ENCODE measurements around the gene AURKA. TPM values are rescaled to one million over a fixed set of nuclear protein-coding genes. Genes with fewer than 3 reads are reported as not detected.

AURKA gene
- total and polyA plus RNA-seq, 4 donors: 0.88 to 41.6 (median 2.7) TPM

GRCh38 chr20:56372850-56373249 lies 19.2 kb downstream of the AURKA start:
- 92% methylated on average over 1 of the region's 1 CpG for WGBS
- no peak for DNase-seq (ENCODE audit: low spot score)
- TF ChIP-seq SP1 (IDR thresholded peaks at IDR 0.05): no peak
- H3K4me3 ChIP-seq (ENCODE audit: low read depth in 1 of 3, low read length in 3 of 3): no peak overlapping the region
- no peak overlapping the region for H3K9ac ChIP-seq (ENCODE audit: low read depth in 1 of 2, low read length in 2 of 2)
- no peaks in the 10 kb centered on the region for H3K4me1 ChIP-seq (ENCODE audit: control insufficient read depth in 4 of 4, insufficient read depth in 4 of 4, low read length in 3 of 4)
- H3K27ac ChIP-seq (ENCODE audit: low read depth in 1 of 2, low read length in 2 of 2): no peak overlapping the region
- no peaks in the 10 kb centered on the region for H3K27me3 ChIP-seq (ENCODE audit: control insufficient read depth in 4 of 4, insufficient read depth in 4 of 4, low read length in 3 of 4)
- H3K36me3 ChIP-seq (ENCODE audit: control insufficient read depth in 4 of 4, insufficient read depth in 3 of 4, low read depth in 1 of 4, low read length in 3 of 4): peaks cover 0 to 8% (median 5%) of the 10 kb centered on the region in 4 donors
- no peaks in the 10 kb centered on the region for H3K9me3 ChIP-seq (ENCODE audit: control insufficient read depth in 4 of 4, low read length in 3 of 4)

GRCh38 chr20:56371977-56372376 lies 20.0 kb downstream of the AURKA start:
- no peak overlapping the region for H3K4me3 ChIP-seq (ENCODE audit: low read depth in 1 of 3, low read length in 3 of 3)
- H3K4me1 ChIP-seq (ENCODE audit: control insufficient read depth in 4 of 4, insufficient read depth in 4 of 4, low read length in 3 of 4): no peaks in the 10 kb centered on the region
- no peak for DNase-seq (ENCODE audit: low spot score)
- no peaks in the 10 kb centered on the region for H3K27me3 ChIP-seq (ENCODE audit: control insufficient read depth in 4 of 4, insufficient read depth in 4 of 4, low read length in 3 of 4)
- H3K9me3 ChIP-seq (ENCODE audit: control insufficient read depth in 4 of 4, low read length in 3 of 4): no peaks in the 10 kb centered on the region
- H3K36me3 ChIP-seq (ENCODE audit: control insufficient read depth in 4 of 4, insufficient read depth in 3 of 4, low read depth in 1 of 4, low read length in 3 of 4): peaks cover 0 to 13% (median 8%) of the 10 kb centered on the region in 4 donors
- H3K27ac ChIP-seq (ENCODE audit: low read depth in 1 of 2, low read length in 2 of 2): no peak overlapping the region
- WGBS: 92% methylated on average over 11 of the region's 11 CpGs
- TF ChIP-seq, protein P1, sequence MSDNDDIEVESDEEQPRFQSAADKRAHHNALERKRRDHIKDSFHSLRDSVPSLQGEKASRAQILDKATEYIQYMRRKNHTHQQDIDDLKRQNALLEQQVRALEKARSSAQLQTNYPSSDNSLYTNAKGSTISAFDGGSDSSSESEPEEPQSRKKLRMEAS (IDR thresholded peaks at IDR 0.05): no peak
- no peak for TF ChIP-seq TAF1 (conservative IDR thresholded peaks at IDR 0.05)
- no peak overlapping the region for H3K9ac ChIP-seq (ENCODE audit: low read depth in 1 of 2, low read length in 2 of 2)

DNA sequence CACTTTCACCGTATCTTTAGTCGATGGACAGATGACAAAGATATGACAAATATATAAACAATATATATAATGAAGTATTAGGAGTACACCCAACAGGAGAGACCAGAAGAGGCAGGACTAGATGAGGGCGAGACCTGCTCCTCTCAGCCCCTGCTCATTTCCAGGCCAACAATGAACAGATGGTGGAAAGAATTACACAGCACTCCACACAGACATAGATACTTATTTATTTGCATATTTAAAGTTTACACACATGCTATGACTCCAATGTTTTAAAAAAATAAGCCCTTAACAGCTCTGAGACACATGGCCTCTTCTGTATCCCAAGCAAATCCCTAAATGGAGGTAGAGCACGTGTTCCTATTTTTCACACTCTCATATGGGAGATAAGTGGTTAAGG lies 22.8 kb downstream of the AURKA start:
- Histone ChIP-seq H3K27ac (ENCODE audit: low read depth in 1 of 2, low read length in 2 of 2) (no peak overlapping the region), H3K9me3 (ENCODE audit: control insufficient read depth in 4 of 4, low read length in 3 of 4) (no peaks in the 10 kb centered on the region), H3K9ac (ENCODE audit: low read depth in 1 of 2, low read length in 2 of 2) (no peak overlapping the region), H3K4me3 (ENCODE audit: low read depth in 1 of 3, low read length in 3 of 3) (no peak overlapping the region), H3K4me1 (ENCODE audit: control insufficient read depth in 4 of 4, insufficient read depth in 4 of 4, low read length in 3 of 4) (no peaks in the 10 kb centered on the region), H3K36me3 (ENCODE audit: control insufficient read depth in 4 of 4, insufficient read depth in 3 of 4, low read depth in 1 of 4, low read length in 3 of 4) (peaks cover 3 to 30% (median 20%) of the 10 kb centered on the region in 4 donors), H3K27me3 (ENCODE audit: control insufficient read depth in 4 of 4, insufficient read depth in 4 of 4, low read length in 3 of 4) (no peaks in the 10 kb centered on the region)
- DNase-seq (ENCODE audit: low spot score): no peak
- 94% methylated on average over 4 of the region's 4 CpGs for WGBS
- TF ChIP-seq JUND (IDR thresholded peaks at IDR 0.05): no peak

DNA sequence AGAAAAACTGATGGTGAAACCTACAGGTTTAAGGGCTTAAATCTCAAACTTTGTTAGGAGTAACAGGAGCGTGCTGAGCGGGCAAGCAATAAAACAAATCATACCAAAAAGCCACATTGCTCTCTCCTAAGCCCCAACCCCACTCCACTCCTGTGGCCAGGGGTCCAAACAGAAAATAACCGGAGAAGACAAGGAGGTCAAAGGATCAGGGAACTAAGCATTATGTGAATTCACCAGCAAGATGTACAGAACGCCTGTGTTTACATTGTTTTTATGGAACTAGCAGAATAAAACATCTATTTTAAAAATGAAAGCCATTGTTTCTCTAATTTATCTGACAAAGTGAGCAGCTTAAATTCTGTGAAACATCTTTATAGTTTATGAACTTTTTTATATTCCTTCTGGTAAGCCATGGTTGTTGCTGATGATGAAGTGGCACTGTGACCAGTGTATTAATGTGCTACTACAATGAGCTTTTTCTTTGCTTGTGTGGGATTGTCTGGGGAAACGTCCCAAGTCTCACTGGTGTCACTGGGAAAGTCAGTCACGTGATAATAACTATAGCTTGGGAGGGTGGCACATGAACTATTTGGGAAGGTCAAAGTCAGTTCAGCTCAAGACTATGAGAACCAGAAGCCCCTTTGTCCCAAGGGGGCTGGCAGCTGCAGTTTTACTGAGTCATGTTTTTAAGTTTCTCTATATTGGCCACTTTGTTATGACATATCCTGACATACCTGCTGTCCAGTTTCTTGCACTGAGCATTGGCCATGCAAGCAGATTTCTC lies 23.5 kb downstream of the AURKA start:
- no peak for DNase-seq (ENCODE audit: low spot score)
- no peak overlapping the region for H3K9ac ChIP-seq (ENCODE audit: low read depth in 1 of 2, low read length in 2 of 2)
- TF ChIP-seq ATF3 (IDR thresholded peaks at IDR 0.05) (no peak), HNF4G (IDR thresholded peaks at IDR 0.05) (no peak)
- H3K27ac ChIP-seq (ENCODE audit: low read depth in 1 of 2, low read length in 2 of 2): no peak overlapping the region
- H3K36me3 ChIP-seq (ENCODE audit: control insufficient read depth in 4 of 4, insufficient read depth in 3 of 4, low read depth in 1 of 4, low read length in 3 of 4): peaks cover 3 to 30% (median 20%) of the 10 kb centered on the region in 4 donors
- no peaks in the 10 kb centered on the region for H3K4me1 ChIP-seq (ENCODE audit: control insufficient read depth in 4 of 4, insufficient read depth in 4 of 4, low read length in 3 of 4)
- WGBS: 89% methylated on average over 6 of the region's 6 CpGs
- no peak overlapping the region for H3K4me3 ChIP-seq (ENCODE audit: low read depth in 1 of 3, low read length in 3 of 3)
- no peaks in the 10 kb centered on the region for H3K27me3 ChIP-seq (ENCODE audit: control insufficient read depth in 4 of 4, insufficient read depth in 4 of 4, low read length in 3 of 4)
- no peaks in the 10 kb centered on the region for H3K9me3 ChIP-seq (ENCODE audit: control insufficient read depth in 4 of 4, low read length in 3 of 4)

DNA sequence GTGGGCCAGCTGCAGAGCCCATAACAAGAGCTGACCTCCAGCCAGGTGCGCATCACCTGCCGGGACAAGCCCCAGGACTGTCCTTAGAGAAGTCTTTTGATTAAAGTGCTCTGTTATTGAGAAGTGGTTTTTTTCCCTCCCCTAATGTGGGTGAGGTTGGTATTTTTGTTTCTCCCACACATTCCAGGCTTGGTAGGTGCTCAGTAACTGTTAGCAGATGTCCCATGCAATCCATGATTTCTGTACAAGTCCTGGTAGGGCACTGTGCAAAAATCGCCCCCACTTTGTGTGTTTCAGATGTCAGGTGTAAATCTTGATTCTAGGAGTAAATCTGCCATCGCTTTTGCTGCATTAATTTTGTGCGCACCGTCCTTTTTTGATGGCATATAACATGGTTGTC lies 28.5 kb downstream of the AURKA start:
- H3K27ac ChIP-seq (ENCODE audit: low read depth in 1 of 2, low read length in 2 of 2): no peak overlapping the region
- peaks cover 8 to 18% (median 11%) of the 10 kb centered on the region in 4 donors for H3K4me1 ChIP-seq (ENCODE audit: control insufficient read depth in 4 of 4, insufficient read depth in 4 of 4, low read length in 3 of 4)
- no peaks in the 10 kb centered on the region for H3K9me3 ChIP-seq (ENCODE audit: control insufficient read depth in 4 of 4, low read length in 3 of 4)
- 94% methylated on average over 6 of the region's 6 CpGs for WGBS
- H3K36me3 ChIP-seq (ENCODE audit: control insufficient read depth in 4 of 4, insufficient read depth in 3 of 4, low read depth in 1 of 4, low read length in 3 of 4): peaks cover 3 to 25% (median 17%) of the 10 kb centered on the region in 4 donors
- H3K27me3 ChIP-seq (ENCODE audit: control insufficient read depth in 4 of 4, insufficient read depth in 4 of 4, low read length in 3 of 4): no peaks in the 10 kb centered on the region
- no peak for DNase-seq (ENCODE audit: low spot score)
- no peak overlapping the region for H3K4me3 ChIP-seq (ENCODE audit: low read depth in 1 of 3, low read length in 3 of 3)
- H3K9ac ChIP-seq (ENCODE audit: low read depth in 1 of 2, low read length in 2 of 2): no peak overlapping the region
- TF ChIP-seq ZBTB33 (IDR thresholded peaks at IDR 0.05) (no peak), TAF1 (conservative IDR thresholded peaks at IDR 0.05) (no peak), FOXA1 (IDR thresholded peaks at IDR 0.05) (no peak), HNF4G (IDR thresholded peaks at IDR 0.05) (no peak), JUND (IDR thresholded peaks at IDR 0.05) (no peak), RXRA (IDR thresholded peaks at IDR 0.05) (no peak), RAD21 (IDR thresholded peaks at IDR 0.05) (no peak), YY1 (IDR thresholded peaks at IDR 0.05) (no peak), ATF3 (IDR thresholded peaks at IDR 0.05) (no peak), GABPA (IDR thresholded peaks at IDR 0.05 in 1 of 2, conservative IDR thresholded peaks at IDR 0.05 in 1 of 2) (no peak), HNF4A (conservative IDR thresholded peaks at IDR 0.05) (no peak)
- TF ChIP-seq, protein P2, sequence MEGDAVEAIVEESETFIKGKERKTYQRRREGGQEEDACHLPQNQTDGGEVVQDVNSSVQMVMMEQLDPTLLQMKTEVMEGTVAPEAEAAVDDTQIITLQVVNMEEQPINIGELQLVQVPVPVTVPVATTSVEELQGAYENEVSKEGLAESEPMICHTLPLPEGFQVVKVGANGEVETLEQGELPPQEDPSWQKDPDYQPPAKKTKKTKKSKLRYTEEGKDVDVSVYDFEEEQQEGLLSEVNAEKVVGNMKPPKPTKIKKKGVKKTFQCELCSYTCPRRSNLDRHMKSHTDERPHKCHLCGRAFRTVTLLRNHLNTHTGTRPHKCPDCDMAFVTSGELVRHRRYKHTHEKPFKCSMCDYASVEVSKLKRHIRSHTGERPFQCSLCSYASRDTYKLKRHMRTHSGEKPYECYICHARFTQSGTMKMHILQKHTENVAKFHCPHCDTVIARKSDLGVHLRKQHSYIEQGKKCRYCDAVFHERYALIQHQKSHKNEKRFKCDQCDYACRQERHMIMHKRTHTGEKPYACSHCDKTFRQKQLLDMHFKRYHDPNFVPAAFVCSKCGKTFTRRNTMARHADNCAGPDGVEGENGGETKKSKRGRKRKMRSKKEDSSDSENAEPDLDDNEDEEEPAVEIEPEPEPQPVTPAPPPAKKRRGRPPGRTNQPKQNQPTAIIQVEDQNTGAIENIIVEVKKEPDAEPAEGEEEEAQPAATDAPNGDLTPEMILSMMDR (IDR thresholded peaks at IDR 0.05; ENCODE audit: low read depth, low read length, missing input control): no peak

All from liver (tissue), 9 donors.